HTR-8/SVneo (cell line): Measurements from ENCODE around the gene POLR3H.

Experiments
- DNase-seq: peaks from one replicate; pipeline ENCODE4 v3.0.0; 2011; ENCODE audit warnings: low spot score, mixed read lengths; ENCODE audit not compliant: insufficient read length
- FAIRE-seq: peaks from 2 replicates; lab custom pipeline; 2011; peaks lifted over from hg19 to GRCh38; lab: Jason Lieb, UNC

POLR3H gene

GRCh38 chr22:41539146-41540005 is 4.9 kb downstream of the POLR3H start:
- FAIRE-seq (no peak), DNase-seq (no peak)

- no peak for FAIRE-seq
Measured at GRCh38 chr22:41538583-41538982, 5.7 kb downstream of the POLR3H start.

GRCh38 chr22:41537203-41537602 is 7.1 kb downstream of the POLR3H start:
- DNase-seq (no peak), FAIRE-seq (no peak)

More at GRCh38 chr22:41538583-41538982, 5.7 kb downstream of the POLR3H start:
- no peak for DNase-seq

GRCh38 chr22:41535244-41535643 is 9.0 kb downstream of the POLR3H start:
- DNase-seq (no peak), FAIRE-seq (no peak)

- no peak for DNase-seq
Measured at GRCh38 chr22:41534219-41534618, 10.1 kb downstream of the POLR3H start.

GRCh38 chr22:41532908-41533825 is 11.1 kb downstream of the POLR3H start:
- FAIRE-seq (no peak), DNase-seq (peak; percentile 52)

More at GRCh38 chr22:41534219-41534618, 10.1 kb downstream of the POLR3H start:
- FAIRE-seq, result no peak

GRCh38 chr22:41531715-41532477 is 12.4 kb downstream of the POLR3H start:
- FAIRE-seq (no peak), DNase-seq (no peak)

GRCh38 chr22:41530890-41531714 is 13.2 kb downstream of the POLR3H start:
- FAIRE-seq (no peak), DNase-seq (no peak)

GRCh38 chr22:41528938-41529561 is 15.2 kb downstream of the POLR3H start:
- DNase-seq (no peak), FAIRE-seq (no peak)

- DNase-seq (no peak), FAIRE-seq (no peak)
Measured at GRCh38 chr22:41528132-41528766, 16.0 kb downstream of the POLR3H start.

GRCh38 chr22:41526830-41527799 is 17.2 kb downstream of the POLR3H start:
- peak; percentile 52 for DNase-seq
- FAIRE-seq, result peak; percentile 33

- no peak for FAIRE-seq
- no peak for DNase-seq
Measured at GRCh38 chr22:41526226-41526829, 17.9 kb downstream of the POLR3H start.

GRCh38 chr22:41525450-41526225 is 18.6 kb downstream of the POLR3H start:
- no peak for DNase-seq
- no peak for FAIRE-seq

- FAIRE-seq (no peak), DNase-seq (no peak)
Measured at GRCh38 chr22:41524809-41525449, 19.3 kb downstream of the POLR3H start.

- no peak for DNase-seq
- no peak for FAIRE-seq
Measured at GRCh38 chr22:41524251-41524661, 20.0 kb downstream of the POLR3H start.
